ENCODE results near the gene AMOTL1. TPM values are rescaled to one million over a fixed set of nuclear protein-coding genes. Genes with fewer than 3 reads are reported as not detected.

AMOTL1 gene
- total and polyA plus RNA-seq, 7 donors: 0.69 to 161 (median 96.3) TPM

DNA sequence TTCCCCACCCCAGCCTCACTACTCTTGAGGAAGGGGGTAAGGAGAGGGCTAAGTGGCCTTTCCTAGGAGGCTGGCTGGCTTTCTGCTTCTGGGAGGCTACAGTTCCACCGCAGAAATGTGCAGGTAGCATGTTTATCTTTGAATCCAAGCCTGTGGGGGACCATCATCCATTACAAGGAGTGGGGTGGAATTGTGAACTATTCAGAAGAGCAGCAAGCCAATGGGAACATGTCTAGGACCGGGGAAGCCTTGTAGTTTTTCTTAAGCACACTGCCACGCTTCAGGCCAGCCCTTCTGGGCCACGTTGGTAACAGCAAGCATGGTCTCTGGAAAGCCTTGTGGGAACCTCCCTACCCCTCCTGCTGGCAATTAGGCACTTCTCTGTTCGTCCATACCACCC lies 100.3 kb downstream of the AMOTL1 start:
- H3K9me3 ChIP-seq: no peaks in the 10 kb centered on the region
- H3K27me3 ChIP-seq: no peaks in the 10 kb centered on the region
- H3K4me1 ChIP-seq: peaks cover 0 to 6% (median 2%) of the 10 kb centered on the region in 4 donors
- peaks cover 39 to 99% (median 71%) of the 10 kb centered on the region in 4 donors for H3K36me3 ChIP-seq
- H3K27ac ChIP-seq: no peak overlapping the region
- no peak for DNase-seq
- no peak overlapping the region for H3K4me3 ChIP-seq
- intact Hi-C loops (cut with DNase I): no loop called here
- WGBS, 2 donors: 76 to 83% methylated on average over 5 of the region's 5 CpGs
- TF ChIP-seq POLR2AphosphoS5 (IDR thresholded peaks at IDR 0.05): no peak
- TF ChIP-seq, protein P1, sequence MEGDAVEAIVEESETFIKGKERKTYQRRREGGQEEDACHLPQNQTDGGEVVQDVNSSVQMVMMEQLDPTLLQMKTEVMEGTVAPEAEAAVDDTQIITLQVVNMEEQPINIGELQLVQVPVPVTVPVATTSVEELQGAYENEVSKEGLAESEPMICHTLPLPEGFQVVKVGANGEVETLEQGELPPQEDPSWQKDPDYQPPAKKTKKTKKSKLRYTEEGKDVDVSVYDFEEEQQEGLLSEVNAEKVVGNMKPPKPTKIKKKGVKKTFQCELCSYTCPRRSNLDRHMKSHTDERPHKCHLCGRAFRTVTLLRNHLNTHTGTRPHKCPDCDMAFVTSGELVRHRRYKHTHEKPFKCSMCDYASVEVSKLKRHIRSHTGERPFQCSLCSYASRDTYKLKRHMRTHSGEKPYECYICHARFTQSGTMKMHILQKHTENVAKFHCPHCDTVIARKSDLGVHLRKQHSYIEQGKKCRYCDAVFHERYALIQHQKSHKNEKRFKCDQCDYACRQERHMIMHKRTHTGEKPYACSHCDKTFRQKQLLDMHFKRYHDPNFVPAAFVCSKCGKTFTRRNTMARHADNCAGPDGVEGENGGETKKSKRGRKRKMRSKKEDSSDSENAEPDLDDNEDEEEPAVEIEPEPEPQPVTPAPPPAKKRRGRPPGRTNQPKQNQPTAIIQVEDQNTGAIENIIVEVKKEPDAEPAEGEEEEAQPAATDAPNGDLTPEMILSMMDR (IDR thresholded peaks at IDR 0.05): no peak
- TF ChIP-seq EP300 (IDR thresholded peaks at IDR 0.05): no peak

DNA sequence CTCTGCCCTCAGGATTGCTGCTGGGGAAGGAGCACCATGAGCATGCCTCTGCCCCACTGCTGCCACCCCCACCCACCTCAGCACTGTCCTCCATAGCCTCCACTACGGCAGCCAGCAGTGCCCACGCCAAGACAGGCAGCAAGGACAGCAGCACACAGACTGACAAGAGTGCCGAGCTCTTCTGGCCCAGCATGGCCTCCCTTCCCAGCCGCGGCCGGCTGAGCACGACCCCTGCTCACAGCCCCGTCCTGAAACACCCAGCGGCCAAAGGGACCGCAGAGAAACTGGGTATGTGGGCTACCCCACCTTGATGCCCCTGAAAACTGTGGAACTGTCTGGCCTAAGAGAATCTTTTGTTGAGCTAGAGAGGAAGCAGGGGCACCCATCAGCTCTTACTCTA lies 101.0 kb downstream of the AMOTL1 start:
- Histone ChIP-seq H3K9me3 (no peaks in the 10 kb centered on the region), H3K27ac (no peak overlapping the region), H3K27me3 (no peaks in the 10 kb centered on the region), H3K36me3 (peaks cover 39 to 99% (median 72%) of the 10 kb centered on the region in 4 donors), H3K4me3 (no peak overlapping the region), H3K4me1 (peaks cover 0 to 13% (median 8%) of the 10 kb centered on the region in 4 donors)
- TF ChIP-seq EP300 (IDR thresholded peaks at IDR 0.05): no peak
- TF ChIP-seq POLR2A (IDR thresholded peaks at IDR 0.05): no peak
- no peak for TF ChIP-seq POLR2AphosphoS5 (IDR thresholded peaks at IDR 0.05)
- TF ChIP-seq, protein P1 (IDR thresholded peaks at IDR 0.05): no peak
- intact Hi-C loops (cut with DNase I): no loop called here
- no peak for DNase-seq
- WGBS, 2 donors: 93 to 95% methylated on average over 10 of the region's 10 CpGs

DNA sequence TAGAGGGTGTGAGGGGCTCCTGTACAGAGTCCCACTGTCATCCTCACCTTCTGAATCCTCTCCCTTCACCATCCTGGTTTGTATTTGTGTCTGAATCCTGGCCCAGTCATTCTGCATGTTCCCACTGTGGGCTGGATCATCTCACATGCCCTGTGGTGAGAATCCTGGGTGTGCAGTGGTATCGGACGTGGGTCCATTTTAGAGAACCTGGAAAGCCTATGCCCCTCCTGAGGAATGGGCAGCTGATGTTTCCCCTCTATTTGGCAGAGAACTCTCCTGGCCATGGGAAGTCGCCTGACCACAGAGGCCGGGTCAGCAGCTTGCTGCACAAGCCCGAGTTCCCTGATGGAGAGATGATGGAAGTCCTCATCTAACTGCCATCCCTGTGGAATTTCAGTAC lies 102.3 kb downstream of the AMOTL1 start:
- Histone ChIP-seq H3K27ac (no peak overlapping the region), H3K9me3 (no peaks in the 10 kb centered on the region), H3K27me3 (no peaks in the 10 kb centered on the region), H3K36me3 (peaks cover 27 to 97% (median 62%) of the 10 kb centered on the region in 4 donors), H3K4me1 (peaks cover 0 to 26% (median 19%) of the 10 kb centered on the region in 4 donors), H3K4me3 (no peak overlapping the region)
- no peak for DNase-seq
- TF ChIP-seq EP300 (IDR thresholded peaks at IDR 0.05) (no peak), POLR2AphosphoS5 (IDR thresholded peaks at IDR 0.05) (no peak), POLR2A (IDR thresholded peaks at IDR 0.05) (no peak)
- TF ChIP-seq, protein P1 (IDR thresholded peaks at IDR 0.05): no peak
- WGBS, 2 donors: 88 to 91% methylated on average over 5 of the region's 5 CpGs
- intact Hi-C loops (cut with DNase I): no loop called here

- Histone ChIP-seq H3K27me3 (no peaks in the 10 kb centered on the region), H3K27ac (no peak overlapping the region), H3K9me3 (no peaks in the 10 kb centered on the region), H3K4me1 (peaks cover 0 to 38% (median 31%) of the 10 kb centered on the region in 4 donors), H3K4me3 (no peak overlapping the region), H3K36me3 (peaks cover 24 to 92% (median 50%) of the 10 kb centered on the region in 4 donors)
- DNase-seq: no peak
- intact Hi-C loops (cut with DNase I): no loop called here
- TF ChIP-seq POLR2A (IDR thresholded peaks at IDR 0.05) (no peak), POLR2AphosphoS5 (IDR thresholded peaks at IDR 0.05) (no peak), EP300 (IDR thresholded peaks at IDR 0.05) (no peak)
- TF ChIP-seq, protein P1 (IDR thresholded peaks at IDR 0.05): no peak
- 88 to 92% methylated on average over 15 of the region's 15 CpGs for WGBS, 2 donors
Observed at GRCh38 chr11:94871491-94872185, 103.5 kb downstream of the AMOTL1 start.

All from sigmoid colon (tissue), 7 donors.